Dermis microvascular lymphatic vessel endothelial cell (primary cell): Measurements from ENCODE around the gene NELL2. TPM values are rescaled to one million over a fixed set of nuclear protein-coding genes. Genes with fewer than 3 reads are reported as not detected.
A peak's percentile ranks its signal among the peaks of the same experiment; 100 is the strongest.
"Not testable (repeated sequence)": the region's sequence is repeated elsewhere in the genome, so short reads cannot be mapped to it uniquely, and the experiment has no call there.

Experiments
- DNase-seq, 2 donors: peaks; one replicate each; pipeline versions ENCODE4 v3.0.0 to v3.0.0-alpha.2; 2010; ENCODE audit warnings: low read depth in 2 of 2
- total RNA-seq: library from RNA; depleted of rRNA; stranded (reverse); fragments of >200 nt; gene quantifications from 2 replicates; pipeline ENCODE4 v1.2.1, GENCODE V29; 2014

Gene NELL2
- not detected in 2 replicates for total RNA-seq

- peak in 1 of 2 donors; percentile 5 for DNase-seq
Observed at GRCh38 chr12:44875954-44876543, at the start of gene NELL2. Gene NELL2 (minus strand): TSS chr12:44876315. CDS start chr12:44875869, 446 bp downstream.

GRCh38 chr12:44921736-44922135 is 45.6 kb upstream of the NELL2 start:
- DNase-seq, result no peak

DNA sequence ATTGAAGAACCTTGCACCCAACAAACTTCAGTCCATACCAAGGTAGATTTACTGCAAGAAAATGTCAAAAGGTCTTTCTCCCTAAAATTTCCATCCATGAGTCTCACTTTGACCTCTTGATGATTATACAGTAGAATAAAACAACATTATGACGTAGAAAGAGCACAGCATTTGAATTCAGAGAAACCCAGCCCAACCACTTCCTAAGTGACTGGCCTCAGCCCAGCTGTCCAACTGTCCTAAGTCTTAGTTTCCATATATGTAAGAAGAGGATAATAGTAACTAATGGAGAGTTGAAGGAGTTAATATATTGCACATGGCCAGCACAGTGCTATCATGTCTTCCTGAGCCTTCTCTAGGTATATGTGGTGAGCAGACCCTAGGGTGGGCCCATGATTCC is 41.0 kb upstream of the NELL2 start:
- no peak for DNase-seq

DNA sequence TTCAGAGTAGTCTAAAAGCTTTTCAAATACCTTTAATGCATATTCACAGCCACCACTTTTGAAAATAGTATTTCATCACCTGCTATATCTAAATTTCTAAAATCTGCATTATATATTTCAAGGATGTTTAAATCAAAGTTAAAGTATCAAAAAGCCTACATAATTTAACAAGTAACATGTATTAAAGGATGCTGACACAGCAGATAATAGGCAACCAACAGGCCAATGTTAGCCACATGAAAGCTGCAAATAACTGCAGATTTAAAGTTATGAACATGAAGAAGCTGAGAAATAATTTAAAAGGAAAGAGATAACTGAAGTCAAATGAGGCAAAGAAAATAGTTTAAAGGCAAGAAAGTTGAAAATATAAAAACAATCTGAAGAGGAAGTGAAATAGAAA is 39.8 kb upstream of the NELL2 start:
- no peak for DNase-seq

- DNase-seq, result no peak
Observed at GRCh38 chr12:44904321-44904720, 28.2 kb upstream of the NELL2 start.

DNA sequence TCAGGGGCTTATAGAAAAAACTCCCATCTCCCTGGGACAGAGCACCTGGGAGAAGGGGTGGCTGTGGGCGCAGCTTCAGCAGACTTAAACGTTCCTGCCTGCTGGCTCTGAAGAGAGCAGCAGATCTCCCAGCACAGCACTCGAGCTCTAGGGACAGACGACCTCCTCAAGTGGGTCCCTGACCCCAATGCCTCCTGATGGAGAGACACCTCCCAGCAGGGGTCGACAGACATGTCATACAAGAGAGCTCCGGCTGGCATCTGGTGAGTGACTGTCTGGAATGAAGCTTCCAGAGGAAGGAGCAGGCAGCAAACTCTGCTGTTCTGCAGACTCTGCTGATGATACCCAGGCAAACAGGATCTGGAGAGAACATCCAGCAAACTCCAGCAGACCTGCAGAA is 22.0 kb upstream of the NELL2 start:
- DNase-seq, result not testable (repeated sequence)

DNA sequence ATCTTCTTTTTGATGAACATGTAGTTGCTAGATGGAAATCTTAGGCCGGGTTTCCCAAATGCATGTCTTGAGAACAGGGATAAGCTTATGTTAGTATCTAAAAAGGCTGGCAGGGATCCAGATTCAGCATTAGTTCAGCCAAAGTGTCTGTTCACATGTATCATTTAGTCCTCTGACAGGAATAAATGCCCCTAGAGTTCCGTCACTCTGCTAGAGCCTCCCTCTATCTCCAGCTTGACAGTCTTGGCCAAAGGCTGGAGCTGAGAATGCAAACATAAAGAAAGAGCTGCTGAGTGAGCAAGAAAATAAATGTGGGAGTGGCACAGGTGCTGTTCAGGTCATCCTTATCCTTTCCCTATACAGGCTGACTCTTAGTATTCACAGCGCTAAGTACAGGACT is 13.8 kb upstream of the NELL2 start:
- DNase-seq, result no peak

- no peak for DNase-seq
Observed at GRCh38 chr12:44889162-44889561, 13.0 kb upstream of the NELL2 start.

DNA sequence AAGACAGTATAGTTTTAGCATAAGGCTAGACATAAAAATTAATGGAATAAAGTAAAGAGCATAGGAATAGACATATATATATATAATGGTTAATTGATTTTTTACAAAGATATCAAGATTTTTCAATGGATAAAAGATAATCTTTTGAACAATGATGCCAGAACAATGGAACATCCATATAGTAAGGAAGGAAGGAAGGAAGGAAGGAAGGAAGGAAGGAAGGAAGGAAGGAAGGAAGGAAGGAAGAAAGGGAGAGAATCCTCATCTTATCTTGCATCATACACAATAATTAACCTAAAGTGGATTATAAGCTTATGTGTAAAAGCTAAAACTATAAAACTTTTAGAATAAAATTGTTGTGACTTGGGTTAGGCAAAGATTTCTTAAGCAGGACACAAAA is 9.8 kb upstream of the NELL2 start:
- DNase-seq, result no peak

GRCh38 chr12:44881197-44881596 is 5.1 kb upstream of the NELL2 start:
- no peak for DNase-seq

DNA sequence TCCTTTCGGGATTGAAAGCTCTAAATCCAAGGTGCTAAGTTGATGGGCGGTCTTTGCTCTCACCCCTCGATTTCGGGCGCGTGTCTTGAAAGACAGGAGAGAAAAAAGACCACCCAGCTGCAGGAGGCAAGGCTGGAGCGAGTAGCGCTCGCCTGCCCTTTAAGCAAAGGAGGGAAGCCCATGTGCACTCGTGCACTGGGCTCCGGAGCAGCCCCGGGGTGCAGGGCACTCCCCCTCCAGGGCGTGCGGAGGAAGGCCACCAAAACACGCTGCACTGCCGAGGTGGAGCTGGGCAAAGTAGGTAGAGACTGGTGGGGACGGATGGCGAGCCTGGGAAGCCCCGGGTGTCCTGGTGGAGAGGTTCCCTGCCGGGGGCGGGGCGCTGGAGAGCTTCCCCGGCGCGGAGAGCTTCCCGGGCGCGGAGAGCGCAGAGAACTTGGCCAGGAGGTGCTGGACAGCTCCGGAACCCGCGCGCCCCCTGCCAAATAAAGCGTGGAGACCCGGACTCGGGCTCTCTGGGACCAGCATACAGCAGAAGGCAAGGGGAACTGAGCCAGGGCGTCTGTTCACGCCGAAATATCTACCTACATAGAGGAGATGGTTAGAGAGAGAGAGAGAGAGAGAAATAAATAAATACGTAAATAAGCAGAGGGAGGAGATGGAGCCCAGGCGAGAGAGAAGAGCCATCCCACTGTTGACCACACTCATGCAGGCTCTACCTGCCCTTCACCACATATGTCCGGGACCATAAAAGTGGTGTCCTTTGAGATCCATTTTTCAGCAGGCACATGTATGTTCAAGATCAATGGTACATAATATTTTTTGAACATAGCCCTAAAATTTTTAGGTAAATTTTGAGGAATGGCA is 662 bp upstream of the NELL2 start:
- peak in 1 of 2 donors; percentile 1 for DNase-seq

DNA sequence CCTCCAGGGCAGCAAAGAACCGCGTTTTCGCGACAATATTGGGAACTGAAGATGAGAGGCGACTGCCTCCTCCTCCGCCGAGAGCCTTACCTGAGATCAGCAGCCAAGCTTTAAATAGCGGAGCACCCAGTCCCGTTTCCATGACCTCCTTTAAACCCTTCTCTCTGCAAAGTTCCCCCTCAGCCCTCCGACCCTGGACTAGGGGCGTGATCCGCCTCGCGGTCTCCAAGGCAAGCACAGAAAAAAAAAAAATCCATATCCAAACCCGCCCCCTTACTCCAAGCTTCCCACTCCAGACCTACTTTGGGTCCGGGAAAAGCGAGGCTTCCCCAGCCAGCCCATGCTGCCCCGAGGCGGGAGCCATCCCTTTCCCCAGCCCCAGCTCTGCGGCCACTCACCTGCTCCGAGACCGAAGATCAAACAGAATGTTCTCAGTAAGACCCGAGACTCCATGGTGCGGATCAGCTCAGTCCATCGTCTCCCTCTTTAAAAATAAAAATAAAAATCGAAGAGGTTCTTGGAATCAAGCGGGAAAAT is 630 bp downstream of the NELL2 start:
- no peak for DNase-seq

- DNase-seq, result no peak
Observed at GRCh38 chr12:44874981-44875416, 1.1 kb downstream of the NELL2 start.

GRCh38 chr12:44873898-44874297 is 2.2 kb downstream of the NELL2 start:
- DNase-seq, result no peak

- DNase-seq, result no peak
Observed at GRCh38 chr12:44869503-44869902, 6.6 kb downstream of the NELL2 start.

GRCh38 chr12:44863867-44864266 is 12.2 kb downstream of the NELL2 start:
- no peak for DNase-seq

GRCh38 chr12:44859998-44860689 is 16.0 kb downstream of the NELL2 start:
- DNase-seq, result no peak

GRCh38 chr12:44858226-44858855 is 17.8 kb downstream of the NELL2 start:
- no peak for DNase-seq

DNA sequence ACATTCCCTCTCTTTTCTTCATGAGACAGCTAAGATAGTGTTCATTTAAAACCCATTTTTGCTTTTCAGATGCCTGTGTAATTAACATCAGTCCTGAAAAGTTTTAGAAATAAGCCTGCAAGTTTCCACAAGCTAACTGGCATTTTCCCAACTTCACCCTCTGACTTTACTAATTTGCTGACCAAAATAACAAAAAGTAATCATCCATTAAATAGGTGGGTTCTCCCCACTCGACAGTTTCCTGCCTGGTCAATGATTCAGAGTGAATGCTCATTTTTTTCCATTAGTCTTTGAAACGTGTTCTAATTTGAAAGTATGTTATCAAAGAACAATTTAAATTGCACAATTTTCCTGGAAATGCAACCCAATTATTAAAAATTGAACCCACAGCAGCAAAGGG is 23.6 kb downstream of the NELL2 start:
- no peak for DNase-seq

GRCh38 chr12:44851586-44851985 is 24.5 kb downstream of the NELL2 start:
- no peak for DNase-seq

DNA sequence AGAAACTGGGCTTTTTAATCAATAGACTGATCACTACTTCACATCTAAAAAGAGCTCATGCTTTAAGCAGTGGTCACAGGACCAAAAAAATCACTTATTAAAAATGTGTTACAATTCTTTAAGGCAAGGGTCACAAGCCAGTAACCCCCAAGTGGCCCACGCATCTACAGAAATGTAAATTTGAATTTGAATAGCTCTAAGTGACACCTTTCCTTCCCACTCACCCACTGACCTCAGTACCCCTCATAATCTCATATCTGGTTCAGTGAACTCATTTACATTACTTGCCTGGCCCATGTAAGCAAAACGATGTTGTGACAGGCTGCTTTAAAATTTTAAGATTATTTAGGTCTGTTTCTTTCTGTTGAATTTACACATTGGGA is 27.4 kb downstream of the NELL2 start:
- DNase-seq, result no peak
